Fibroblast of skin of left quadriceps (primary cell): ENCODE results near the gene EMILIN3.
A peak's percentile ranks its signal among the peaks of the same experiment; 100 is the strongest.
"Not testable (repeated sequence)": the region's sequence is repeated elsewhere in the genome, so short reads cannot be mapped to it uniquely, and the experiment has no call there.

Experiments used
- DNase-seq, 2 experiments: peaks; one replicate each; pipeline ENCODE4 v3.0.0-alpha.2; 2013; ENCODE audit warnings: low read depth in 2 of 2

Gene EMILIN3

GRCh38 chr20:41318271-41318649, 48.4 kb downstream of the EMILIN3 start:
- DNase-seq = no peak

GRCh38 chr20:41317546-41318270, 48.9 kb downstream of the EMILIN3 start, which contains the start of gene ZHX3:
Gene ZHX3, minus strand, starts transcription at chr20:41317731. Its CDS starts 112,815 bp downstream, at chr20:41204916.
- DNase-seq = peak; percentile 93 to 95

- peak; percentile 76 to 77 for DNase-seq
Measured at GRCh38 chr20:41316602-41317545, 49.7 kb downstream of the EMILIN3 start.

GRCh38 chr20:41316051-41316450, 50.6 kb downstream of the EMILIN3 start:
- no peak for DNase-seq

- no peak for DNase-seq
Measured at GRCh38 chr20:41314386-41314785, 52.2 kb downstream of the EMILIN3 start.

GRCh38 chr20:41312009-41312408, 54.6 kb downstream of the EMILIN3 start:
- not testable (repeated sequence) for DNase-seq
